GM13977 (cell line): ENCODE data around the gene RBFOX2.

ENCODE experiments used
- DNase-seq: peaks from one replicate; pipeline ENCODE4 v3.0.0; 2012; ENCODE audit warnings: low spot score
- CTCF ChIP-seq: IDR thresholded peaks from 2 replicates; pipeline ENCODE4 v1.5.1; 2012; ENCODE audit warnings: mild to moderate bottlenecking, control low read depth; ENCODE audit not compliant: insufficient read depth; ENCODE audit errors: extremely low read depth, missing control alignments
- in situ Hi-C: fragments of 300-500 bp; cut with MboI; formaldehyde crosslinking; loops from one replicate; pipeline ENCODE4 v1.12.0; 2022; ENCODE audit warnings: low sequenced_read_pairs, low pct_unique_long_range_greater_than_20kb, mixed read lengths, inconsistent platforms; ENCODE audit not compliant: unreplicated experiment

Gene RBFOX2

GRCh38 chr22:35732116-35732515 is 296.5 kb downstream of the RBFOX2 start:
- DNase-seq, result no peak
- in situ Hi-C loops, result no loop called here
- TF ChIP-seq CTCF, result no peak

- no peak for DNase-seq
- in situ Hi-C loops, result no loop called here
Measured at GRCh38 chr22:35731321-35731720, 297.3 kb downstream of the RBFOX2 start.

GRCh38 chr22:35729309-35729698 is 299.3 kb downstream of the RBFOX2 start:
- in situ Hi-C loops, result no loop called here
- TF ChIP-seq CTCF, result no peak
- DNase-seq, result no peak

More at GRCh38 chr22:35731321-35731720, 297.3 kb downstream of the RBFOX2 start:
- no peak for TF ChIP-seq CTCF

- in situ Hi-C loops, result no loop called here
- DNase-seq, result no peak
- no peak for TF ChIP-seq CTCF
Measured at GRCh38 chr22:35728639-35729308, 299.9 kb downstream of the RBFOX2 start.

- no peak for TF ChIP-seq CTCF
- in situ Hi-C loops, result no loop called here
- no peak for DNase-seq
Measured at GRCh38 chr22:35727436-35727835, 301.2 kb downstream of the RBFOX2 start.

GRCh38 chr22:35726933-35727332 is 301.7 kb downstream of the RBFOX2 start:
- in situ Hi-C loops, result no loop called here
- no peak for TF ChIP-seq CTCF
- DNase-seq, result no peak
